Measurements from ENCODE around the gene PTPRG.

GRCh38 chr3:62149539-62149938, 588.2 kb downstream of the PTPRG start:
- no peak for TF ChIP-seq POLR2A (IDR thresholded peaks at IDR 0.05; ENCODE audit: low read depth, low read length)
- no peak for TF ChIP-seq POLR2AphosphoS5 (IDR thresholded peaks at IDR 0.05; ENCODE audit: low read depth, low read length)
- no peak for TF ChIP-seq TAF1 (IDR thresholded peaks at IDR 0.05; ENCODE audit: borderline replicate concordance, low read depth, low read length)
